ENCODE data around the gene IFT88.

GRCh38 chr13:20709782-20710181, 142.8 kb downstream of the IFT88 start:
- TF ChIP-seq CTCF (IDR thresholded peaks at IDR 0.05; ENCODE audit: insufficient read depth, low read length) (no peak), POLR2AphosphoS5 (IDR thresholded peaks at IDR 0.05; ENCODE audit: low read depth) (no peak), REST (IDR thresholded peaks at IDR 0.05; ENCODE audit: insufficient replicate concordance, low read depth) (no peak), SPI1 (IDR thresholded peaks at IDR 0.05; ENCODE audit: borderline replicate concordance, low read depth) (no peak)

All from HL-60 (cell line).